Measurements from ENCODE around the gene RABL2A.
"Not testable (repeated sequence)": the region's sequence is repeated elsewhere in the genome, so short reads cannot be mapped to it uniquely, and the experiment has no call there.

Gene RABL2A

DNA sequence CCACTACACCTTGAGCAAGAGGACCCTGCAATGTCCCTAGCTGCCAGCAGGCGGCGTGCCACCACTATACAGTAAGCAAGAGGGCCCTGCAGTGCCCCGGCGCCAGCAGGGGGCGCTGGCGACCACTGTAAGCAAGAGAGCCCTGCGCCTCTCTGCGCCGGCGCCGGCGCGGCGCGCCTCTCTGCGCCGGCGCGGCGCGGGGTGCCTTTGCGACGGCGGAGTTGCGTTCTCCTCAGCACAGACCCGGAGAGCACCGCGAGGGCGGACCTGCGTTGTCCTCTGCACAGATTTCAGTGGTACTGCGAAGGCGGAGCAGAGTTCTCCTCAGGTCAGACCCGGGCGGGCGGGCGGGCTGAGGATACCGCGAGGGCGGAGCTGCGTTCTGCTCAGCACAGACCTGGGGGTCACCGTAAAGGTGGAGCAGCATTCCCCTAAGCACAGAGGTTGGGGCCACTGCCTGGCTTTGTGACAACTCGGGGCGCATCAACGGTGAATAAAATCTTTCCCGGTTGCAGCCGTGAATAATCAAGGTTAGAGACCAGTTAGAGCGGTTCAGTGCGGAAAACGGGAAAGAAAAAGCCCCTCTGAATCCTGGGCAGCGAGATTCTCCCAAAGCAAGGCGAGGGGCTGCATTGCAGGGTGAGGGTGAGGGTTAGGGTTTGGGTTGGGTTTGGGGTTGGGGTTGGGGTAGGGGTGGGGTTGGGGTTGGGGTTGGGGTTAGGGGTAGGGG, 24.9 kb upstream of the RABL2A start:
- not testable (repeated sequence) for H3K27me3 Mint-ChIP-seq; H3K4me3 Mint-ChIP-seq; H3K27ac Mint-ChIP-seq; H3K9me3 Mint-ChIP-seq (ENCODE audit: low read depth); H3K4me1 Mint-ChIP-seq (ENCODE audit: low read depth); H3K36me3 Mint-ChIP-seq

DNA sequence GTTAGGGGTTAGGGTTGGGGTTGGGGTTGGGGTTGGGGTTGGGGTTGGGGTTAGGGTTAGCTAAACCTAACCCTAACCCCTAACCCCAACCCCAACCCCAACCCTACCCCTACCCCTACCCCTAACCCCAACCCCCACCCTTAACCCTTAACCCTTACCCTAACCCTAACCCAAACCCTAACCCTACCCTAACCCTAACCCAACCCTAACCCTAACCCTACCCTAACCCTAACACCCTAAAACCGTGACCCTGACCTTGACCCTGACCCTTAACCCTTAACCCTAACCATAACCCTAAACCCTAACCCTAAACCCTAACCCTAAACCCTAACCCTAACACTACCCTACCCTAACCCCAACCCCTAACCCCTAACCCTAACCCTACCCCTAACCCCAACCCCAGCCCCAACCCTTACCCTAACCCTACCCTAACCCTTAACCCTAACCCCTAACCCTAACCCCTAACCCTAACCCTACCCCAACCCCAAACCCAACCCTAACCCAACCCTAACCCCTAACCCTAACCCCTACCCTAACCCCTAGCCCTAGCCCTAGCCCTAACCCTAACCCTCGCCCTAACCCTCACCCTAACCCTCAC, 24.1 kb upstream of the RABL2A start:
- Mint-ChIP-seq H3K4me3 (peak overlapping the region; percentile 94), H3K27me3 (no peaks in the 10 kb centered on the region), H3K27ac (peak overlapping the region; percentile 89), H3K9me3 (ENCODE audit: low read depth) (no peaks in the 10 kb centered on the region), H3K4me1 (ENCODE audit: low read depth) (peaks cover 9% of the 10 kb centered on the region), H3K36me3 (no peaks in the 10 kb centered on the region)

DNA sequence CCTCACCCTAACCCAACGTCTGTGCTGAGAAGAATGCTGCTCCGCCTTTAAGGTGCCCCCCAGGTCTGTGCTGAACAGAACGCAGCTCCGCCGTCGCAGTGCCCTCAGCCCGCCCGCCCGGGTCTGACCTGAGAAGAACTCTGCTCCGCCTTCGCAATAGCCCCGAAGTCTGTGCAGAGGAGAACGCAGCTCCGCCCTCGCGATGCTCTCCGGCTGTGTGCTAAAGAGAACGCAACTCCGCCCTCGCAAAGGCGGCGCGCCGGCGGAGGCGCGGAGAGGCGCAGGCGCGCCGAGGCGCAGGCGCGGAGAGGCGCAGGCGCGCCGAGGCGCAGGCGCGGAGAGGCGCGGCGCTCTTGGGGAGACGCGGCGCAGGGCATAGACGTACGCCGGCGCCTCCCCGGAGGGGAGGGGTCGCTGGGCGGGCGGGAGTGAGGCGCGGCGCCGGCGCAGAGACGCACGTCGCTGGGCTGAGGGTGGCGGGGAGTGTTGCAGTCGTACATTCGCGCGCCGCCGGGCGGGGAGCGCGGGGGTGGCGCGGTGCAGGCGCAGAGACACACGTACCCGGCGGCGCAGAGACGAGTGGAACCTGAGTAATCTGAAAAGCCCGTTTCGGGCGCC, 23.5 kb upstream of the RABL2A start:
- Mint-ChIP-seq H3K4me3 (peak overlapping the region; percentile 94), H3K27ac (peak overlapping the region; percentile 94)
- not testable (repeated sequence) for H3K36me3 Mint-ChIP-seq; H3K9me3 Mint-ChIP-seq (ENCODE audit: low read depth); H3K27me3 Mint-ChIP-seq; H3K4me1 Mint-ChIP-seq (ENCODE audit: low read depth)

DNA sequence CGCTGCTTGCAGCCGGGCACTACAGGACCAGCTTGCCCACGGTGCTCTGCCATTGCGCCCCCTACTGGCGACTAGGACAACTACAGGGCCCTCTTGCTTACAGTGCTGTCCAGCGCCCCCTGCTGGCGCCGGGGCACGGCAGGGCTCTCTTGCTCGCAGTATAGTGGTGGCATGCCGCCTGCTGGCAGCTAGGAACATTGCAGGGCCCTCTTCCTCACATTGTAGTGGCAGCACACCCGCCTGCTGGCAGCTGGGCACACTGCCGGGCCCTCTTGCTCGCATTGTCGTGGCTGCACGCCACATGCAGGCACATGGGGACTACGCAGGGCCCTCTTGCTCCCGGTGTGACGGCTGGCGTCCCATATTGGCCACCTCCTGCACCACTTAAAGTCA, 23.0 kb upstream of the RABL2A start:
- H3K4me1 Mint-ChIP-seq (ENCODE audit: low read depth); H3K27me3 Mint-ChIP-seq; H3K36me3 Mint-ChIP-seq; H3K9me3 Mint-ChIP-seq (ENCODE audit: low read depth): not testable (repeated sequence)
- Mint-ChIP-seq H3K4me3 (peak overlapping the region; percentile 94), H3K27ac (peak overlapping the region; percentile 94)

DNA sequence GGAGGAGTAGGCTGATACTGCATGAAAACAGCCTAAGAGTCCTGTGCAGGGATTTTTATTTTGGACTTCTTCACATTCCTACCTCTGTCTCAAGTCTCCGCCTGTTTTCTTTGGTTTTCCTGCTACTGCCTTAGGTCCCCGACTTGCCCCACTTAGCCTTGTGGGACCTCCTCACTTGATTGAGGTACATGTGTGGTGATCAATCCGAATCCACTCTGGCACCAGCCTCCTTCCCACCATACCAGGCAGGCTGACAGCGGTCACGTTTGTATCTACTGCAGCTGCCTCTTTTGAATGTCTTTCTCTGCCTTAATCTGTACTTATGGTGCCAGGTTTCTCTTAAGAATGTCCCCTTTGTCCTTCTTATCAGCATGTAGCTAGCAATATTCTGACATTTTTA, 22.4 kb upstream of the RABL2A start:
- peak overlapping the region; percentile 94 for H3K4me3 Mint-ChIP-seq
- not testable (repeated sequence) for H3K4me1 Mint-ChIP-seq (ENCODE audit: low read depth); H3K9me3 Mint-ChIP-seq (ENCODE audit: low read depth); H3K36me3 Mint-ChIP-seq; H3K27me3 Mint-ChIP-seq
- H3K27ac Mint-ChIP-seq, result peak overlapping the region; percentile 94

DNA sequence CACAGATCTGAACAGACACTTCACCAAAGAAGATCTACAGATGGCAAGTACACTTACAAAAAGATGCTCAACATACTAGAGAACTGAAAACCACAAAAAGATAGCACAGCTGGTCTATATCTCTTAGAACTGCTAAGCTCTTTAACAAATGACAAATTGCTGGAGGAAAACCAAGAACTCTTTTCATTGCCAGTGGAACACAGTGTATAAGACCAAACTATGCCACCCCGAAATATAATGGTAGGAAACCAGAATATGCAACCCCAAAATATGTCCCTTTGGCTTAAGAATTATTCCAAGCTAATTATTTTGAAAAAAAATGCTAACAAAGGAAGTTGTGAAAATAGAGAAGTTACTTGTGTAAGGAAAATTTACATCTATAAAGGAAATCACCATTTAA, 21.0 kb upstream of the RABL2A start:
- H3K27ac Mint-ChIP-seq; H3K4me3 Mint-ChIP-seq; H3K4me1 Mint-ChIP-seq (ENCODE audit: low read depth); H3K9me3 Mint-ChIP-seq (ENCODE audit: low read depth); H3K27me3 Mint-ChIP-seq; H3K36me3 Mint-ChIP-seq: not testable (repeated sequence)

DNA sequence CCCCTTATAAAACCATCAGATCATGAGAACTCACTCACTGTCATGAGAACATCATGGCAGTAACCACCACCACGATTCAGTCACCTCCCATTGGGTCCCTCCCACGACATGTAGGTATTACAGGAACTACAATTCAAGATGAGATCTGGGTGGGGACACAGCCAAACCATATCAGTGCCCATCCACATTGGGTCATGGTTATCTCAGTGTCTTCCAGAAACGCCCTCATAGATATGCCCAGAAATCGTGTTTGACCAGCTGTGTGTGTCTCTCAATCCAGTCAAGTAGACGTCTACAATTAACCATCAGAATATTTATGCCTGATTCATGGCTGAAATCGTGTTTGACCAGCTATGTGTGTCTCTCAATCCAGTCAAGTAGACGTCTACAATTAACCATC, 17.2 kb upstream of the RABL2A start:
- H3K27ac Mint-ChIP-seq; H3K9me3 Mint-ChIP-seq (ENCODE audit: low read depth); H3K36me3 Mint-ChIP-seq; H3K4me1 Mint-ChIP-seq (ENCODE audit: low read depth); H3K4me3 Mint-ChIP-seq; H3K27me3 Mint-ChIP-seq: not testable (repeated sequence)

DNA sequence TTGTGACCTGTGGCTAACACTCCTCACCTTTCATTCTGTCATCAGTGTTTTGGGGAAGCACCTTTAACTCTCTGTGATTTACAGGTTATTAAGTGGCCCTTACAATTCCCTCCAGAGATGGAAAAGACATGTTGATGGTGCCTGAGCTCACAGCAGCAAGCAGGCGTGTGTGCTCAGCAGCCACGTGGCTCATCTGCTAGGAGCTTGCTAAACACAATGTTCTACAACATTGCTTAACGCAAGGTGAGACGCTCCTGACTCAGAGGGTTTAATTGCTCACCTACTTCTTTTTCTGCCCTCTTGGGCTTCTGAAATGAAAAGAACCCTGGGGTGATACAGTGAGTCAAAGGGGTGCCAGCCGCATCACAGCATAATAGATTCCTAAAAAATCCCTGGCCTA, 6.1 kb upstream of the RABL2A start:
- H3K36me3 Mint-ChIP-seq; H3K4me1 Mint-ChIP-seq (ENCODE audit: low read depth); H3K4me3 Mint-ChIP-seq; H3K27ac Mint-ChIP-seq; H3K9me3 Mint-ChIP-seq (ENCODE audit: low read depth); H3K27me3 Mint-ChIP-seq: not testable (repeated sequence)

DNA sequence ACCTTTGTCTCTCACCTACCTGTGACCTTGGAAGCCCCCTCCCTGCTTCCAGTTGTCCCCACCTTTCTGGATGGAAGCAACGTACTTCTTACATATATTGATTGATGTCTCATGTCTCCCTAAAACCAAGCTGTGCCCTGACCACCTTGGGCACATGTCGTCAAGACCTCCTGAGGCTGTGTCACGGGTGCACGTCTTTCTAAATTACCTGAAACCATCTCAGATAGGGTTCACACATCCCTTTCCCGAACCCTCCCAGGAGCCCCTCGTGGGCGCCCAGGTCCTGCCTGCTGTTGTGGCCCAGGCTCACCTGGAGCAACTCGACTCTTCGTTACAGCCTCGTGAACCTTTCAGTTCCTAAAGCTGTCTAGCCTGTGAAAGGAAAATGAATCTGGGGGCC, 1.2 kb upstream of the RABL2A start:
- H3K27me3 Mint-ChIP-seq; H3K27ac Mint-ChIP-seq; H3K4me3 Mint-ChIP-seq; H3K36me3 Mint-ChIP-seq; H3K9me3 Mint-ChIP-seq (ENCODE audit: low read depth); H3K4me1 Mint-ChIP-seq (ENCODE audit: low read depth): not testable (repeated sequence)

DNA sequence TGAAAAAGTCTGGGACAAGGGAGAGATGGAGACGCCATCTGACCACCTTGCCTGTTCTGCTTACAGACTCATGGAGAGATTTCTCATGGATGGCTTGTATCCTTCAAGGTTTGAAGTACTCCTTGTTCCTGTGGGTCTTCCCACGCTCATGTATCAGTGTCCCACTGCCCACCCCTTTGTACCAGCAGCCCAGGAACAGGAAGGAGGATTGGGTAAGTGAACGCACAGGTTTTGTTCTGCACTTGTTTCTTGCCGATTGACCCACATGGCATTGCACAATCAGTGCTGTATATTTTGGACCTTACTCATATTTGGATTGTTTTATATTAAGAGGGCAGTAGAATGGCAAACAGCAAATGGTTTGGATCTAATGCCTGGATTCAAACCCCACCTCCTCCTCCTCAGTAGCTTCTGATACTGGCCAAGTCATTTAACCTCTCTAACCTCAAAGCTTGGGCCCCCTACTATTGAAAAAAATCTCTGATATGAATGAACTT, 5.8 kb downstream of the RABL2A start:
- H3K9me3 Mint-ChIP-seq (ENCODE audit: low read depth); H3K36me3 Mint-ChIP-seq; H3K4me1 Mint-ChIP-seq (ENCODE audit: low read depth): not testable (repeated sequence)

DNA sequence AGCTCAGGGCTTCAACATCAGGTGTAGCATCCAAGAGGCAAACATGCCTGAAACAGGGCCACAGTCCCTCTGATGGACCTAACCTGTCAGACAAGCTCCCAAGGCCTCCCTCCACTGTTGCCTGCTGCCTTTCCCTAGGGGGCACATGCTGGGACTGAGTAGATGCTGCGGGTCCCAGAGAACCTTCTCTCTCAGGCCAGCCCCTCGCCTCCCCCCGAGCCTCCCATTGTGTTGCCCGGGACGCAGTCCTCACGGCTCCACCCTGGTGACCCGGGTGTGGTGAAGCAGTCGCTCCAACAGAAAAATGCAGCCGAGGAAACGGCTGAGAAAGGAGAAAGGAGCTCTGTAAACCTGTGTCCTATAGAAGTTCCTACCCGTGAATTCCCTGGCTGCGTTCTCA, 8.3 kb downstream of the RABL2A start:
- H3K4me3 Mint-ChIP-seq; H3K27me3 Mint-ChIP-seq; H3K36me3 Mint-ChIP-seq; H3K9me3 Mint-ChIP-seq (ENCODE audit: low read depth); H3K4me1 Mint-ChIP-seq (ENCODE audit: low read depth); H3K27ac Mint-ChIP-seq: not testable (repeated sequence)

More for the DNA sequence above, 5.8 kb downstream of the RABL2A start:
- not testable (repeated sequence) for H3K4me3 Mint-ChIP-seq, H3K27ac Mint-ChIP-seq, H3K27me3 Mint-ChIP-seq

DNA sequence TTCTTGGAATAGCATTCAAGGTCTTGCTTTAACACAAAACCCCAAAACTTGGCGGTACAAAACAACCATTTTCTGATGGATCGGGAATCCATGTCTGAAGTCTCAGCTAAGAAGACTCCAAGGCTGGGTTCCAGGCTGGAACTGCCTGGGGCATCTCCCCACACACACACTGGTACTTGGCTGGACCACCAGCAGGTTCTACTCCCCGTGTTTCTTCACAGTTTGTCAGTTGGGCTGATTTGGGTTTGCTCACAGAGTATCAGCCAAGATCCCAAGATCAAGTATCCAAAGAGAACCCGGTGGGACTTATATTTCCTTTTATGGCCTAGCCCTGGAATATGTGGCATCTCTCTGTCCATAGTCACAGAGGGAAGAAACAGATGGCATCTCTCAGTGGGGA, 9.2 kb downstream of the RABL2A start:
- H3K4me3 Mint-ChIP-seq; H3K27me3 Mint-ChIP-seq; H3K36me3 Mint-ChIP-seq; H3K4me1 Mint-ChIP-seq (ENCODE audit: low read depth); H3K27ac Mint-ChIP-seq; H3K9me3 Mint-ChIP-seq (ENCODE audit: low read depth): not testable (repeated sequence)

DNA sequence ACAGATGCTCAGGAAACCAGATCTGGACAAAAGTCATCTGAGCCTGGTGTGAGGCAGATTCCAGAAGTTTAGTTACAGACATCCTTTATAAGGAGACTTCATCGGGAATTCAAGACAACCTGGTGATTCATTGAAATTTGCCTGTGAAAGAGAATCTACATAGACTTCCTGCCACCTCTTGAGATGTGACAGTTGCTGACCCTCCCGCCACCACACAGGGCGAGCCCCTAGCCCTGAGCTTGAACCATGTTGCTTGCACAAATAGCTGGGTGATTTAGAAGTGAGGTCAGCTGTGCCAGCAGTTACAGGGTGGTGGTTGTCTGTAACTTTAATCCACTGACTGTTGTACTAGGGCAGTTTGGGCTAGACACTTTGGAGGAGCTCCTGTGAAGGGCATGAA, 11.0 kb downstream of the RABL2A start:
- H3K27ac Mint-ChIP-seq, H3K27me3 Mint-ChIP-seq, H3K36me3 Mint-ChIP-seq: not testable (repeated sequence)

DNA sequence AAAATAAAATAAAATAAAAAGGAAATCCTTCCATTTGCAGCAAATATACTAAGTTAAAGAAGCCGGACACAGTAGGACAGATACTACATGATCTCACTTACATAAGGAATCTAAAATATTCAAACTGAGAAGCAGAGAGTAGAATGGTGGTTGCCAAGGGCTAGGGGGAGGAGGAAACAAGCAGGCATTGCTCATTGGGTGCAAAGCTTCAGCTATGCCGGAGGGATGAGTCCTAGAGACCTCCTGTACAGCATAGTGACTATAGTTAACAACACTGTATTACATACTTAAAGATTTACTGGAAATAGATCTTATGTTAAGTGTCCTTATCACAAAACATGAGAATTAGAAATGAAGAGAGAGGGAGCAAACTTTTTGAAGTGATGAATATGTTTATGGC, 19.2 kb downstream of the RABL2A start:
- H3K4me3 Mint-ChIP-seq; H3K4me1 Mint-ChIP-seq (ENCODE audit: low read depth); H3K27me3 Mint-ChIP-seq; H3K27ac Mint-ChIP-seq; H3K9me3 Mint-ChIP-seq (ENCODE audit: low read depth); H3K36me3 Mint-ChIP-seq: not testable (repeated sequence)

More for the DNA sequence above, 11.0 kb downstream of the RABL2A start:
- H3K4me3 Mint-ChIP-seq; H3K9me3 Mint-ChIP-seq (ENCODE audit: low read depth); H3K4me1 Mint-ChIP-seq (ENCODE audit: low read depth): not testable (repeated sequence)

DNA sequence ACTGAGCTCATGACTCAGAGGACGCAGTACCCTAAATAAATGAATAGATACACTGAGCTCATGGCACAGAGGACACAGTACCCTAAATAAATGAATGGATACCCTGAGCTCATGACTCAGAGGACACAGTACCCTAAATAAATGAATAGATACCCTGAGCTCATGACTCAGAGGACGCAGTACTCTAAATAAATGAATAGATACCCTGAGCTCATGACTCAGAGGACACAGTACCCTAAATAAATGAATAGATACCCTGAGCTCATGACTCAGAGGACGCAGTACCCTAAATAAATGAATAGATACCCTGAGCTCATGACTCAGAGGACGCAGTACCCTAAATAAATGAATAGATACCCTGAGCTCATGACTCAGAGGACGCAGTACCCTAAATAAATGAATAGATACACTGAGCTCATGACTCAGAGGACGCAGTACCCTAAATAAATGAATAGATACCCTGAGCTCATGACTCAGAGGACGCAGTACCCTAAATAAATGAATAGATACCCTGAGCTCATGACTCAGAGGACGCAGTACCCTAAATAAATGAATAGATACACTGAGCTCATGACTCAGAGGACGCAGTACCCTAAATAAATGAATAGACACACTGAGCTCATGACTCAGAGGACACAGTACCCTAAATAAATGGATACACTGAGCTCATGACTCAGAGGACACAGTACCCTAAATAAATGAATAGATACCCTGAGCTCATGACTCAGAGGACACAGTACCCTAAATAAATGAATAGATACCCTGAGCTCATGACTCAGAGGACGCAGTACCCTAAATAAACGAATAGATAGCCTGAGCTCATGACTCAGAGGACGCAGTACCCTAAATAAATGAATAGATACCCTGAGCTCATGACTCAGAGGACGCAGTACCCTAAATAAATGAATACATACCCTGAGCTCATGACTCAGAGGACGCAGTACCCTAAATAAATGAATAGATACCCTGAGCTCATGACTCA, 24.1 kb downstream of the RABL2A start:
- H3K27me3 Mint-ChIP-seq; H3K9me3 Mint-ChIP-seq (ENCODE audit: low read depth); H3K4me3 Mint-ChIP-seq; H3K4me1 Mint-ChIP-seq (ENCODE audit: low read depth); H3K36me3 Mint-ChIP-seq; H3K27ac Mint-ChIP-seq: not testable (repeated sequence)
